Measurements from ENCODE around the gene AJM1.

The AJM1 gene

GRCh38 chr9:136815422-136815782, 26.9 kb upstream of the AJM1 start:
- Histone ChIP-seq H3K9me3 (ENCODE audit: control insufficient read depth, insufficient read depth, low read length) (no peaks in the 10 kb centered on the region), H3K4me1 (ENCODE audit: control insufficient read depth, insufficient read depth, low read length) (no peaks in the 10 kb centered on the region), H3K36me3 (ENCODE audit: control insufficient read depth, insufficient read depth, low read length) (peaks cover 7% of the 10 kb centered on the region), H3K4me3 (ENCODE audit: low read depth, low read length) (no peak overlapping the region), H3K9ac (ENCODE audit: low read depth, low read length) (no peak overlapping the region), H3K27me3 (ENCODE audit: control insufficient read depth, insufficient read depth, low read length) (no peaks in the 10 kb centered on the region)

GRCh38 chr9:136820971-136821825, 21.1 kb upstream of the AJM1 start:
- no peaks in the 10 kb centered on the region for H3K27me3 ChIP-seq (ENCODE audit: control insufficient read depth, insufficient read depth, low read length)
- H3K9ac ChIP-seq (ENCODE audit: low read depth, low read length) = peak overlapping the region; percentile 57
- peak overlapping the region; percentile 20 for H3K4me3 ChIP-seq (ENCODE audit: low read depth, low read length)
- no peaks in the 10 kb centered on the region for H3K4me1 ChIP-seq (ENCODE audit: control insufficient read depth, insufficient read depth, low read length)
- H3K36me3 ChIP-seq (ENCODE audit: control insufficient read depth, insufficient read depth, low read length) = peaks cover 19% of the 10 kb centered on the region
- H3K9me3 ChIP-seq (ENCODE audit: control insufficient read depth, insufficient read depth, low read length) = no peaks in the 10 kb centered on the region

- peak overlapping the region; percentile 20 for H3K4me3 ChIP-seq (ENCODE audit: low read depth, low read length)
- no peaks in the 10 kb centered on the region for H3K27me3 ChIP-seq (ENCODE audit: control insufficient read depth, insufficient read depth, low read length)
- H3K4me1 ChIP-seq (ENCODE audit: control insufficient read depth, insufficient read depth, low read length) = no peaks in the 10 kb centered on the region
- peaks cover 26% of the 10 kb centered on the region for H3K36me3 ChIP-seq (ENCODE audit: control insufficient read depth, insufficient read depth, low read length)
- no peaks in the 10 kb centered on the region for H3K9me3 ChIP-seq (ENCODE audit: control insufficient read depth, insufficient read depth, low read length)
- H3K9ac ChIP-seq (ENCODE audit: low read depth, low read length) = peak overlapping the region; percentile 57
Observed at GRCh38 chr9:136821826-136822544, 20.3 kb upstream of the AJM1 start.

- H3K4me3 ChIP-seq (ENCODE audit: low read depth, low read length) = no peak overlapping the region
- H3K27me3 ChIP-seq (ENCODE audit: control insufficient read depth, insufficient read depth, low read length) = no peaks in the 10 kb centered on the region
- H3K4me1 ChIP-seq (ENCODE audit: control insufficient read depth, insufficient read depth, low read length) = no peaks in the 10 kb centered on the region
- H3K36me3 ChIP-seq (ENCODE audit: control insufficient read depth, insufficient read depth, low read length) = peaks cover 28% of the 10 kb centered on the region
- H3K9ac ChIP-seq (ENCODE audit: low read depth, low read length) = no peak overlapping the region
- no peaks in the 10 kb centered on the region for H3K9me3 ChIP-seq (ENCODE audit: control insufficient read depth, insufficient read depth, low read length)
Observed at GRCh38 chr9:136823136-136824046, 18.9 kb upstream of the AJM1 start.

GRCh38 chr9:136824496-136825225, 17.6 kb upstream of the AJM1 start:
- no peaks in the 10 kb centered on the region for H3K27me3 ChIP-seq (ENCODE audit: control insufficient read depth, insufficient read depth, low read length)
- no peak overlapping the region for H3K9ac ChIP-seq (ENCODE audit: low read depth, low read length)
- H3K9me3 ChIP-seq (ENCODE audit: control insufficient read depth, insufficient read depth, low read length) = no peaks in the 10 kb centered on the region
- peaks cover 39% of the 10 kb centered on the region for H3K36me3 ChIP-seq (ENCODE audit: control insufficient read depth, insufficient read depth, low read length)
- no peaks in the 10 kb centered on the region for H3K4me1 ChIP-seq (ENCODE audit: control insufficient read depth, insufficient read depth, low read length)
- no peak overlapping the region for H3K4me3 ChIP-seq (ENCODE audit: low read depth, low read length)

GRCh38 chr9:136825295-136826187, 16.7 kb upstream of the AJM1 start:
- Histone ChIP-seq H3K36me3 (ENCODE audit: control insufficient read depth, insufficient read depth, low read length) (peaks cover 48% of the 10 kb centered on the region), H3K27me3 (ENCODE audit: control insufficient read depth, insufficient read depth, low read length) (no peaks in the 10 kb centered on the region), H3K4me3 (ENCODE audit: low read depth, low read length) (no peak overlapping the region), H3K9ac (ENCODE audit: low read depth, low read length) (no peak overlapping the region), H3K9me3 (ENCODE audit: control insufficient read depth, insufficient read depth, low read length) (no peaks in the 10 kb centered on the region), H3K4me1 (ENCODE audit: control insufficient read depth, insufficient read depth, low read length) (no peaks in the 10 kb centered on the region)

GRCh38 chr9:136826188-136826541, 16.1 kb upstream of the AJM1 start:
- no peak overlapping the region for H3K9ac ChIP-seq (ENCODE audit: low read depth, low read length)
- no peak overlapping the region for H3K4me3 ChIP-seq (ENCODE audit: low read depth, low read length)
- H3K27me3 ChIP-seq (ENCODE audit: control insufficient read depth, insufficient read depth, low read length) = no peaks in the 10 kb centered on the region
- H3K4me1 ChIP-seq (ENCODE audit: control insufficient read depth, insufficient read depth, low read length) = no peaks in the 10 kb centered on the region
- H3K36me3 ChIP-seq (ENCODE audit: control insufficient read depth, insufficient read depth, low read length) = peaks cover 53% of the 10 kb centered on the region
- H3K9me3 ChIP-seq (ENCODE audit: control insufficient read depth, insufficient read depth, low read length) = no peaks in the 10 kb centered on the region

- no peak overlapping the region for H3K4me3 ChIP-seq (ENCODE audit: low read depth, low read length)
- H3K4me1 ChIP-seq (ENCODE audit: control insufficient read depth, insufficient read depth, low read length) = no peaks in the 10 kb centered on the region
- no peaks in the 10 kb centered on the region for H3K27me3 ChIP-seq (ENCODE audit: control insufficient read depth, insufficient read depth, low read length)
- H3K36me3 ChIP-seq (ENCODE audit: control insufficient read depth, insufficient read depth, low read length) = peaks cover 60% of the 10 kb centered on the region
- H3K9ac ChIP-seq (ENCODE audit: low read depth, low read length) = no peak overlapping the region
- no peaks in the 10 kb centered on the region for H3K9me3 ChIP-seq (ENCODE audit: control insufficient read depth, insufficient read depth, low read length)
Observed at GRCh38 chr9:136826703-136827582, 15.3 kb upstream of the AJM1 start.

GRCh38 chr9:136827794-136828473, 14.3 kb upstream of the AJM1 start:
- H3K9me3 ChIP-seq (ENCODE audit: control insufficient read depth, insufficient read depth, low read length) = no peaks in the 10 kb centered on the region
- H3K4me1 ChIP-seq (ENCODE audit: control insufficient read depth, insufficient read depth, low read length) = no peaks in the 10 kb centered on the region
- no peak overlapping the region for H3K9ac ChIP-seq (ENCODE audit: low read depth, low read length)
- H3K27me3 ChIP-seq (ENCODE audit: control insufficient read depth, insufficient read depth, low read length) = no peaks in the 10 kb centered on the region
- no peak overlapping the region for H3K4me3 ChIP-seq (ENCODE audit: low read depth, low read length)
- H3K36me3 ChIP-seq (ENCODE audit: control insufficient read depth, insufficient read depth, low read length) = peaks cover 65% of the 10 kb centered on the region

Measured in iPS-15b (cell line).